GM21390 (cell line): ENCODE results near the gene PLA2G4D.

Experiments used
- ATAC-seq: cut with Tn5 transposase; IDR thresholded peaks from one replicate; pipeline ENCODE4 v1.9.1; 2021; ENCODE audit not compliant: unreplicated experiment

Gene PLA2G4D

DNA sequence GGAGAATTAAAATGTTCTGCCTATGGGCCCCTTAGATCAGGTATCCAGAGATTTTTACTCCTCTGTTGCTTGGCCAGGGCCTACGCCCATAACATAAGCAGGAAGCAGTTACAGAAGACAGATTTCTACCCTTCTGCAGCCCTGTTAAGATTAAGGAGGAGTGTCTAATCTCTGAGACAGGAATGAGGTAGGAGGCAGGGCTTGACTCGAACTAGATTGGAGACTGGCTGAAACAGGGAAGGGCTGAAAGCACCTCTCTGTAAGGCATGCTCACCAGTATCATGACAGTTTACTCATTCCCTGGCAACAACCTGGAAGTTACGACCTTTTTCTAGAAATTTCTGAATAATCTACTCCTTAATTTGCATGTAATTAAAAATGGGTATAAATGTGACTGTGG, 16.7 kb downstream of the PLA2G4D start:
- ATAC-seq = no peak

- ATAC-seq = no peak
These were observed 20.9 kb downstream of the PLA2G4D start for GRCh38 chr15:42073418-42073817.

GRCh38 chr15:42072141-42072685, 22.1 kb downstream of the PLA2G4D start:
- ATAC-seq = no peak

- no peak for ATAC-seq
These were observed 22.6 kb downstream of the PLA2G4D start for GRCh38 chr15:42071717-42072116.

DNA sequence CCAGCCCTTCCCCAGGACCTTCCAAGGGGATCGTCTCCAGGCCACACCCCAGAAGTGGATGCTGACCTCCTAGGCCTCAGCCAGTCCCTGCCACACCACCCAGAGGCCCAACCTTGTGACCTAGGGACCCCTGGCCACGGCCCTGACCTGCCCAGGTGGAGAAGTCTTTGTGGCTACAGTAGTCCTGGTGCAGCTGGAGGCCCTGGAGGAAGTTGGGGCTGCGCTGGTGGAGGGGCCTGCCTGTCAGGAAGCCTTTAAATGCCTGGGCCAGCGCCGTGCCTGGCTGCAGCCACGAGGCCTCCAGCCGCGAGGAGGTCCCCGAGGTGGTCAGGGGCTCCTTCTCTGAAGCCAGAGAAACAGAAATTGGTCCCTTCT, 23.4 kb downstream of the PLA2G4D start:
- ATAC-seq = no peak

- no peak for ATAC-seq
These were observed 23.9 kb downstream of the PLA2G4D start for GRCh38 chr15:42070279-42070975.

- no peak for ATAC-seq
These were observed 24.7 kb downstream of the PLA2G4D start for GRCh38 chr15:42069496-42070278.

DNA sequence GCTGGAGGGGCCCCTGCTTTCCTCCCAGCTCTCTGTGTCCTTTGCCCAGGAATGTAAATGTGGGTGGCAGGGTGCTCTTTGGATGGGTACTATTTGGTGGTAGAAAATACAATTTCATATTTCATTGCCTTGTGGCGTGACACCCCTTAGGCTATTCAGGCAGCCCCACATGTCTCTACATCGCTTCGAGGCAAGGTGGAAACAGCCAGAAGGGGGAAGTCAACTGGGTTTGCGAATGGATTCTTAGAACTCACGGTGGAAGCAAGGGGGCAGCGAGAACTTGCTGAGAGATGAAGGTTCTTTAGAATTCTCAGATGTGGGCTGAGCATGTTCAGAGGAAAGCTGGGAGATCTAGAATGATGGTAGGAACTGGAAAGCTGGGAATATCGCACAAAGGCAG, 25.3 kb downstream of the PLA2G4D start:
- ATAC-seq = no peak

GRCh38 chr15:42068601-42069000, 25.8 kb downstream of the PLA2G4D start:
- ATAC-seq = no peak

DNA sequence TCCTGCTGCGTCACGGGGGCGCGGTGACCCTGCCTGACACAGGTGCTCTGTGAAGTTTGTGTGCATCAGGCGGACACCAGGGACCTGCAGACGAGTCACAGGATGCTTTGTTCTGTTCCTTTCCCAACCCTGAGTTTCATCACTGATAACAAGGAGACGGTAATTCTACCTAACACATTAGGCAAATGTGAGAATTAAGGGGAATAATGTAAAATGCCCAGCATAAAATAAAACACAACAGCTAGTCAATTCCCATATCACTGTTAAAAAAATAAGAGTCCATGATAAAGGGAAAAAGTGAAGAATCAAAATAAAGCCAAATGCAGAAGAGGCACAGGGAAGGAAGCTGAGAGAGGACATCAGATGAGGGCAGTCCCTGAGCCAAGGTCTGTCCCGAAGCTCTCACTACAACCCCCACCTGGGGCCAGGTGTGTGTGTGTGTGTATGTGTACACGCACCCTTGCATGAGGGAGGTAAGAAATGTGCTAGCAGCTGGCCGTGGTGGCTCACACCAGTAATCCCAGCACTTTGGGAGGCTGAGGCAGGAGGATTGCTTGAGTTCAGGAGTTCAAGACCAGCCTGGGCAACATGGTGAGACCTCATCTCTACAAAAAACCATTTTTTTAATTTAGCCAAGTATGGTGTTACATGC, 27.5 kb downstream of the PLA2G4D start:
- no peak for ATAC-seq

GRCh38 chr15:42065468-42065867, 28.9 kb downstream of the PLA2G4D start:
- ATAC-seq = no peak

DNA sequence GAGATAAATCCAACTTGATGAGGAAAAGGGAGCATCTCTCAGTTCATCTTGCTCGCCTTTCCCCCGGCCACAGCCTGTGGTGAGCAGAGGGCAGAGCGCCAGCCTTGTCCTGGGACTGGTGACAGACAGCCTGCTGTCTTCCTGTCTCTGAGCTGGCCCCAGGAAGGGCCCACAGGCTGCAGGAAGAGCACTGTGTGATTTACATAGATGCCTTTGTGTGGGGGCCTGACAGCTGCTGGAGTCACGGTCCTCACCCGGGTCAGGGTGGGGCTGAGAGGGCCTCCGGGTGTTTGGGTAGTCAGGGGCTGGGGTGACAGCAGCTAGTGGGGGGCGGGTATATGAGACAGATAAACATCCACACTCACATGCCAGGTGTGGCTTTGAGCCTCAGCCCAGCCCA, 29.3 kb downstream of the PLA2G4D start:
- ATAC-seq = no peak

GRCh38 chr15:42064271-42064670, 30.1 kb downstream of the PLA2G4D start:
- no peak for ATAC-seq

GRCh38 chr15:42063122-42063848, 31.1 kb downstream of the PLA2G4D start:
- ATAC-seq = no peak

GRCh38 chr15:42062284-42062806, 32.0 kb downstream of the PLA2G4D start:
- no peak for ATAC-seq

DNA sequence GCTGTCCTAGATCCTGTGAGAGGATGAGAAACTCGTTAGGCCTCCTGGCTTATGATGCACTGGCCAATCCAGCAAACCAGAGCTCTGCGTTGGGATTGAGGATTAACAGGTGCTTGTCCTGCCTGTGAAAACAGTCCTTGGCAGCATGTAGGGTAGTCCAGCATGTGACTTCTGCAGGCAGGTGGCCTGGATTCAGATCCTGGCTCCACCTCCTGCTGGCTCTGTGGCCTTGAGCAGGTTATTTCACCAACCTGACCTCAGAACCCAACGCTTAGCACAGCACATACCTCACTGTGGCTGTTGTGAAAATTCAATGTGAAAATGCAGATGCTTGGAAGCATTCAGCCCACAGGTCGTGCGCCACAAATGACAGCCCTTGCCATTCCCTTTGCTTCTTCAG, 33.6 kb downstream of the PLA2G4D start:
- no peak for ATAC-seq

- ATAC-seq = no peak
These were observed 33.9 kb downstream of the PLA2G4D start for GRCh38 chr15:42060477-42060763.

DNA sequence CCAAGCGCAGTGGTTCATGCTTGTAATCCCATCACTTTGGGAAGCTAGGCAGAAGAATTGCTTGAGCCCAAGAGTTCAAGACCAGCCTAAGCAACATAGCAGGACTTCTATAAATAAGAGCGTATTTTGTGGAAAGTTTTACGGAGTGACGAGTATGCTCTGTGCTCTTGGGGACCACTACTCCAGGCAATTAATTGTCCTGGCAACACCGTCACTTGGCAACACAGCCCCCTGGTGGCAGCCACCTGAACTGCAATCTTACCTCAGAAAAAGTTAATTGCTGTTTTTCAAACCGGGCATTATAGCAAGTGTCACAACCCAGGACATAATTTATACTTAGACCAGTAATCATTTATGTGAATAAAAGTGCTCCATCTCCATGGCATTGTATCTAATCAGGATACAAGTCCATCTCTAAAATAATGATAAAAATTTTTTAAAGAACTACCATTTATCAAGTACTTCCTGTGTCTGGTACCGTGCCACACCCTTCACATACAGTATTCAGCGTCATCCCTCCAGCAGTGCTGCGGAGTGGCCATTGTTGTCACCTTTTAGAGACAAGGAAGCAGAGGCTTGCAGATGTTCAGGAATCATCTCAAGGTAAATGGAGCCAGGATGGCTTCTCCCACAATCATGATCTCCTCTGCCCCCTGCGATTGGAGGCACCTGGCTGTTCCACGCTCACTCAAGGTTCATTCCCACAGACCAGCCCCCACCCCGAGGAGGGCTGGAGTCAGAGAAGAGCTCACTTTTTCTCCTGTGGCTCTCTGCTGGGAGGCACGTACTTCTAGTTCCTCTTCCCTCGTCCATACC, 34.5 kb downstream of the PLA2G4D start:
- no peak for ATAC-seq

DNA sequence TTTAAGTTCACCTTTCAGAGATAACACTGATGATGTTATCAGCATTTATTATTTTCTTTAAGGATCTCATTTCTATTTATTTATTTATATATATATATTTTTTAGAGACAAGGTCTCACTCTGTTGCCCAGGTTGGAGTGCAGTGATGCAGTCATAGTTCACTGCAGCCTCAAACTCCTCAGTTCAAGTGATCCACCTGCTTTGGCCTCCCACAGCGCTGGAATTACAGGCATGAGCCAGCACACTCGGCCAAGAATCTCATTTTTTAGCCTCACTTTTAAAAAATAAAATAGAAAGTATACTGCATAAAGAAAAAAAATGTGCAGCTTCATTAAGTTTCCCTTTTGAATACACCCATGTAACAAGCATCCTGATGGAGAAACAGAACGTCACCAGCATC, 35.6 kb downstream of the PLA2G4D start:
- ATAC-seq = no peak
